ENCODE data around the gene UBASH3B. TPM values are rescaled to one million over a fixed set of nuclear protein-coding genes. Genes with fewer than 3 reads are reported as not detected.

Gene UBASH3B
- total RNA-seq, 4 donors from 2014 or later: 9.9 to 36.3 (median 24.3) TPM

DNA sequence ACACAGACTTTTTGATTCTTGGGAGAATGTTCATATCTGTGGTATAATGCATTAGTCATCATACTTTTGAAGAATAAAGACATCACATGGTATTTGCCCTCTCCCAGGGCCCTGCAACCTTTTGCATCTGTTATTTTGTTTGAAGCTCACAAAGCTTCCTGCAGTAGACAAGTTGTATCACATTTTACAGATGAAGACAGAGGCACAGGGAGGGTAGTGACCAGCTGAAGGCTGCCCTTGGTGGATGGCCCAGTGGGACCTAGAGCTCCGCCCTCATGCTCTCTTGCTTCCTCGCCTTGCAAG, 66.4 kb downstream of the UBASH3B start:
- DNase-seq (ENCODE audit: low spot score) (no peak), ATAC-seq (ENCODE audit: low FRiP score) (no peak)
- TF ChIP-seq, protein P1, sequence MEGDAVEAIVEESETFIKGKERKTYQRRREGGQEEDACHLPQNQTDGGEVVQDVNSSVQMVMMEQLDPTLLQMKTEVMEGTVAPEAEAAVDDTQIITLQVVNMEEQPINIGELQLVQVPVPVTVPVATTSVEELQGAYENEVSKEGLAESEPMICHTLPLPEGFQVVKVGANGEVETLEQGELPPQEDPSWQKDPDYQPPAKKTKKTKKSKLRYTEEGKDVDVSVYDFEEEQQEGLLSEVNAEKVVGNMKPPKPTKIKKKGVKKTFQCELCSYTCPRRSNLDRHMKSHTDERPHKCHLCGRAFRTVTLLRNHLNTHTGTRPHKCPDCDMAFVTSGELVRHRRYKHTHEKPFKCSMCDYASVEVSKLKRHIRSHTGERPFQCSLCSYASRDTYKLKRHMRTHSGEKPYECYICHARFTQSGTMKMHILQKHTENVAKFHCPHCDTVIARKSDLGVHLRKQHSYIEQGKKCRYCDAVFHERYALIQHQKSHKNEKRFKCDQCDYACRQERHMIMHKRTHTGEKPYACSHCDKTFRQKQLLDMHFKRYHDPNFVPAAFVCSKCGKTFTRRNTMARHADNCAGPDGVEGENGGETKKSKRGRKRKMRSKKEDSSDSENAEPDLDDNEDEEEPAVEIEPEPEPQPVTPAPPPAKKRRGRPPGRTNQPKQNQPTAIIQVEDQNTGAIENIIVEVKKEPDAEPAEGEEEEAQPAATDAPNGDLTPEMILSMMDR (IDR thresholded peaks at IDR 0.05): no peak

DNA sequence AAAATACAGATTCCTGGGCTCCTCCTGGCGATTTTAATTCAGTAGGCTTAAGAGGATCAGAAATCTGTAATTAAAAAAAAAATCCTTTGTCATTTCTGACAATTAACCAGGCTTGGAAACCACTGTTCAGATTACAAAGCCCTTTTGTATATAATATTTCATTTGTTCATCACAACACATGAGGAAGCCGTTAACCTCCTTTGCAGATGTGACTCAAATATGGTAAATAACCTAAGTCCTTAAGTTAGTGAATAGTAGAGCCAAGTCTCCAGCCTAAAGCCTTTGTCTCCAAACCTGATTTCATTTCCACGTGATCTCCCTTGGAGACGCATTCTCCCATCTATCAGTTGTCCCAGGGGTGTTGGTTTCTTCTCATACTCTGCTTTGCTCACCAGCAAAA, 67.6 kb downstream of the UBASH3B start:
- no peak for ATAC-seq (ENCODE audit: low FRiP score)
- no peak for DNase-seq (ENCODE audit: low spot score)
- TF ChIP-seq, protein P1 (IDR thresholded peaks at IDR 0.05): no peak

DNA sequence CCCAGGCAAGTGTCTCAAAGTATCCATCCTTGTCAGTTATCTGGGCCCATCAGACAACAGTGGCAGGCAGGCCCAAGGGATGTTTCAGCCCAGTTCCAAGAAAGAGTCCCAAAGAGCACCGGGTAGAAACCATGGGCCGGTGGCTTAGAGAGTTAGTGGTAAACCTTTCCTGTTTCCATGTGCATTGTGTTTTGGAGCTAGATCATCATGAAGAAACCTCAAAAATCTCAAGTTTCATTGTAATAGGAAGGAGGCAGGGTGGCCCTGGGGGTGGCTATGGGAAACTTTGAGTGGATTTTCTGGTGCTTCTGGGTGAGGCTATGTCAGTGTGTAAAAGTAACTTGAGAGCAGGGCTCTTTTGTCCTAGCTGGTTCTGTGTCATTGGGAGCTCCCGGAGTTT, 68.1 kb downstream of the UBASH3B start:
- ATAC-seq (ENCODE audit: low FRiP score) (no peak), DNase-seq (ENCODE audit: low spot score) (no peak)
- TF ChIP-seq, protein P1 (IDR thresholded peaks at IDR 0.05): no peak

DNA sequence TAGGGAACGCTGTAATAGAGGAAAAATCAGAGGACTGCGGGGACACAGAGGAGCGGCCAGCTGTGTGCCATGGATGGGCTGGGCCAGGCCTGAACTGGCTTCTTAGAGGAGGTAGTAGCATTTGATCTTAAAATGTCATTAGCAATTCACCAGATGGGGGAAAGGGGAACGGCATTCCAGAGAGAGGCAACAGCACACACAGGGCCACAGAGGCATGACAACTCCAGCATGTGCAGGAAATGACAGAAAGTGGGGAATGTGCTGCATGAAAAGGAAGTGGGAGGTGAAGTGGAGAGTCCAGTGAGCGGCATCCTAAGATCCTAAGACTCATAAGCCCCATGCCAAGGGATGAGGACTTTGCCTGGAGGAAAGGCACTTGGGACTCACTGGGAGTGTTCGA, 69.0 kb downstream of the UBASH3B start:
- no peak for ATAC-seq (ENCODE audit: low FRiP score)
- TF ChIP-seq, protein P1 (IDR thresholded peaks at IDR 0.05): no peak

DNA sequence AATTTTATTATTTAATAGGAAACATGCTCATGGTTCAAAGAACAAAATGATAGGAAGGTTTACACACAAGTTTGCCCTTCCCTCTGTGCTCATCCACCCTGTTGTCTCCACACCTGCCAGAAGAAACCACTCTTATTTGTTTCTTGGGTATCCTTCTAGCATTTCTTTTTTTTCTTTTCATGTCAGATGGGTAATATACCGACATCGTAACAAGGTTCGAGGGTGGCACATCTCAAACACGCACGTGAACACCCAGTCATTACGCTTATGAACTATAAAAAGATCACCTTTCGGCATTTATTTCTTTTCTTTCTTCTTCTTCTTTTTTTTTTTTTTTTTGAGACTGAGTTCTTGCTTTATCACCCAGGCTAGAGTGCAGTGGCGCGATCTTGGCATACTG, 70.5 kb downstream of the UBASH3B start:
- no peak for ATAC-seq (ENCODE audit: low FRiP score)
- DNase-seq (ENCODE audit: low spot score): no peak
- TF ChIP-seq, protein P1 (IDR thresholded peaks at IDR 0.05): no peak

More for the DNA sequence above, 69.0 kb downstream of the UBASH3B start:
- no peak for DNase-seq (ENCODE audit: low spot score)

DNA sequence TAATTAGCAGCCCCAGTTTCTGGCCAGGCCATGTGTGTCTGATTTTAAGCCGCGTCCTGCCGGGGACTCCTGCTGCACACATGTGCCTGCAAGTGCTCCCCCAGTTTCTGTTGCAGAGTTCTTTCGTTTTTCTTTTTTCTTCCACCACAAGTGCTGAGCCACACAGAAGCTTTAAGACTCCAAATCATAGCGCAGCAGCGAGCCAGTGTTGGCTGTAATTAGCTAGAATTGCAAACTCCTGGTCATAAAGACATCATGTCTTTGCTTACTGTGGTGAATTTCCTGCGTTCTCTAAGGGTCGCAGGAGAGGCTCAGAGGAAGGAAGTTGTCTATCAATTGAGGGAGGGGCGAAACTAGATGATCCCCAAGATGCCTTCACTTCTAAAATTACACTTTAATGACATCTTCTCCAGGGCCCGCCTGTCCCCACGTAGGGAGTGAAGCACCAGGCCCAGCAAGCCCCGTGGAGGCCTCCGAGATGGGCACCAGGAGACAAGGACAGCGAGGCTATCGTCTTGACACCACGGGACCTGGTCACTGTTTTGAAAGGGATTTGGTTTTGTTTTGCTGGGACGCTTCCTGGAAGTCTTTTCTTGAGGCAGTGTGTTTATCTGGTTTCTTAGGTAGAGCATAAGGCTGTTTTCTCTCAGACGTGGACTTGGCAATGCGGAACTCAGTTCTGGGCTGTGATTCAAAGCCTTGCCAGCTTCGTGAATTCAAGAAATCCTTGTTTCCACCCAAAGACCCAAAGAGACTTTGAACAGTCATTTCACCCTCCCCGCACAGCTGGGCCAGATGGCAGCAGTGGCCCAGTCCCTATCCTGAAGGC, 71.8 kb downstream of the UBASH3B start:
- DNase-seq (ENCODE audit: low spot score) (no peak), ATAC-seq (ENCODE audit: low FRiP score) (no peak)
- TF ChIP-seq, protein P1 (IDR thresholded peaks at IDR 0.05): no peak

DNA sequence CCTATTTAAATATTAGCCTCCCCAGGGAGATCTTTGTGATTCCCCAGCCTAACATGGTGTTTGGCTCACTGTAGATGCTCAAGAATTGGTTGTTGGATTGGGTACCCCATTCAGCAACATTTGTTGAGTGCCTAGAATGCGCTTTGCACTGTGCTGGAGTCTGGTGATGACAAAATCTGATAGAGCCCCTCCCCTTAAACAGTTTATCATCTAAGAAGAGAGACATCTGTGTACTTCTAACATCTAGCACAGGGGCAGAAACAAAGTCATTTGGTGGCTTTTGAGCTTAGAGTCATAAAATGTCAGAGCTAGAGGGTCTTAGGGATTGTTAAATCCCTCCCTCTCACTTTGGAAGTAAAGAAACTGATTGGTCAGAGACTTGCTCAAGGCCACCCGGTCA, 73.0 kb downstream of the UBASH3B start:
- TF ChIP-seq, protein P1 (IDR thresholded peaks at IDR 0.05): no peak
- DNase-seq (ENCODE audit: low spot score): no peak
- no peak for ATAC-seq (ENCODE audit: low FRiP score)

Measured in omental fat pad (tissue), 4 donors.